Stimulated activated CD4-positive, alpha-beta T cell treated with anti-CD3 and anti-CD28 coated beads, Interleukin-12 subunit alpha, Interleukin-12 subunit beta, amount 100 ng/mL, for 48 hours (primary cell): ENCODE measurements around the gene AOX1.
"Not testable (repeated sequence)": the region's sequence is repeated elsewhere in the genome, so short reads cannot be mapped to it uniquely, and the experiment has no call there.

Experiments
- DNase-seq, 3 donors: peaks; one replicate each; pipeline ENCODE4 v3.0.0-alpha.2; 2020; ENCODE audit warnings: low read depth in 2 of 3, low spot score in 1 of 3

AOX1 gene

GRCh38 chr2:200698217-200698616 is 112.4 kb downstream of the AOX1 start:
- DNase-seq: no peak

- no peak for DNase-seq
These were observed 113.5 kb downstream of the AOX1 start for GRCh38 chr2:200699310-200699709.

GRCh38 chr2:200700856-200701255 is 115.0 kb downstream of the AOX1 start:
- no peak for DNase-seq

GRCh38 chr2:200702044-200702443 is 116.2 kb downstream of the AOX1 start:
- DNase-seq: no peak

GRCh38 chr2:200702646-200703118 is 116.9 kb downstream of the AOX1 start:
- DNase-seq: peak; percentile 52 to 82 (median 54)

- DNase-seq: peak in 1 of 3 donors; percentile 13
These were observed 117.5 kb downstream of the AOX1 start for GRCh38 chr2:200703127-200703925.

- DNase-seq: no peak
These were observed 118.3 kb downstream of the AOX1 start for GRCh38 chr2:200703926-200704637.

GRCh38 chr2:200705305-200706041 is 119.7 kb downstream of the AOX1 start:
- DNase-seq: no peak

- no peak for DNase-seq
These were observed 123.1 kb downstream of the AOX1 start for GRCh38 chr2:200708943-200709342.

- peak; percentile 85 to 96 (median 93) for DNase-seq
These were observed 127.3 kb downstream of the AOX1 start for GRCh38 chr2:200713003-200713703.

GRCh38 chr2:200713704-200714064 is 127.9 kb downstream of the AOX1 start:
- DNase-seq: no peak

- DNase-seq: not testable (repeated sequence)
These were observed 129.2 kb downstream of the AOX1 start for GRCh38 chr2:200715014-200715413.

GRCh38 chr2:200716386-200716785 is 130.6 kb downstream of the AOX1 start:
- no peak for DNase-seq
